NCI-H2171 treated with DMSO at 0.1 percent for 48 hours (cell line): ENCODE results near the gene ZXDC.

Experiments used
- DNase-seq: peaks from one replicate; lab custom pipeline; 2025; lab: John Stamatoyannopoulos, UW

ZXDC gene

GRCh38 chr3:126452213-126452612 is 23.5 kb downstream of the ZXDC start:
- DNase-seq: no peak

- no peak for DNase-seq
Measured at GRCh38 chr3:126451511-126451910, 24.2 kb downstream of the ZXDC start.

GRCh38 chr3:126450744-126451143 is 24.9 kb downstream of the ZXDC start:
- no peak for DNase-seq

GRCh38 chr3:126450219-126450618 is 25.5 kb downstream of the ZXDC start:
- DNase-seq: no peak

- no peak for DNase-seq
Measured at GRCh38 chr3:126449621-126450051, 26.1 kb downstream of the ZXDC start.

- no peak for DNase-seq
Measured at GRCh38 chr3:126448893-126449180, 26.9 kb downstream of the ZXDC start.

GRCh38 chr3:126448136-126448892 is 27.4 kb downstream of the ZXDC start:
- DNase-seq: peak; percentile 50

- DNase-seq: no peak
Measured at GRCh38 chr3:126447456-126448106, 28.1 kb downstream of the ZXDC start.

- DNase-seq: peak; percentile 27
Measured at GRCh38 chr3:126446791-126447190, 28.9 kb downstream of the ZXDC start.

- peak; percentile 7 for DNase-seq
Measured at GRCh38 chr3:126446301-126446700, 29.4 kb downstream of the ZXDC start.

- no peak for DNase-seq
Measured at GRCh38 chr3:126445506-126445905, 30.2 kb downstream of the ZXDC start.

GRCh38 chr3:126442856-126443242 is 32.8 kb downstream of the ZXDC start:
- DNase-seq: no peak

GRCh38 chr3:126442094-126442855 is 33.4 kb downstream of the ZXDC start:
- no peak for DNase-seq

GRCh38 chr3:126441256-126441880 is 34.3 kb downstream of the ZXDC start:
- no peak for DNase-seq

GRCh38 chr3:126440709-126440995 is 35.0 kb downstream of the ZXDC start:
- DNase-seq: no peak

GRCh38 chr3:126439968-126440708 is 35.6 kb downstream of the ZXDC start:
- no peak for DNase-seq

- no peak for DNase-seq
Measured at GRCh38 chr3:126439346-126439967, 36.2 kb downstream of the ZXDC start.

- DNase-seq: no peak
Measured at GRCh38 chr3:126438746-126439145, 36.9 kb downstream of the ZXDC start.

GRCh38 chr3:126438186-126438585 is 37.5 kb downstream of the ZXDC start:
- DNase-seq: no peak

- DNase-seq: no peak
Measured at GRCh38 chr3:126436826-126437717, 38.6 kb downstream of the ZXDC start.
